GM18873 (cell line): Measurements from ENCODE around the gene ADI1.

Experiments
- ATAC-seq: cut with Tn5 transposase; IDR thresholded peaks from one replicate; pipeline ENCODE4 v1.9.1; 2021; ENCODE audit warnings: mild to moderate bottlenecking, moderate library complexity, moderate number of reproducible peaks; ENCODE audit not compliant: unreplicated experiment, low FRiP score

Gene ADI1, protein sequence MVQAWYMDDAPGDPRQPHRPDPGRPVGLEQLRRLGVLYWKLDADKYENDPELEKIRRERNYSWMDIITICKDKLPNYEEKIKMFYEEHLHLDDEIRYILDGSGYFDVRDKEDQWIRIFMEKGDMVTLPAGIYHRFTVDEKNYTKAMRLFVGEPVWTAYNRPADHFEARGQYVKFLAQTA

DNA sequence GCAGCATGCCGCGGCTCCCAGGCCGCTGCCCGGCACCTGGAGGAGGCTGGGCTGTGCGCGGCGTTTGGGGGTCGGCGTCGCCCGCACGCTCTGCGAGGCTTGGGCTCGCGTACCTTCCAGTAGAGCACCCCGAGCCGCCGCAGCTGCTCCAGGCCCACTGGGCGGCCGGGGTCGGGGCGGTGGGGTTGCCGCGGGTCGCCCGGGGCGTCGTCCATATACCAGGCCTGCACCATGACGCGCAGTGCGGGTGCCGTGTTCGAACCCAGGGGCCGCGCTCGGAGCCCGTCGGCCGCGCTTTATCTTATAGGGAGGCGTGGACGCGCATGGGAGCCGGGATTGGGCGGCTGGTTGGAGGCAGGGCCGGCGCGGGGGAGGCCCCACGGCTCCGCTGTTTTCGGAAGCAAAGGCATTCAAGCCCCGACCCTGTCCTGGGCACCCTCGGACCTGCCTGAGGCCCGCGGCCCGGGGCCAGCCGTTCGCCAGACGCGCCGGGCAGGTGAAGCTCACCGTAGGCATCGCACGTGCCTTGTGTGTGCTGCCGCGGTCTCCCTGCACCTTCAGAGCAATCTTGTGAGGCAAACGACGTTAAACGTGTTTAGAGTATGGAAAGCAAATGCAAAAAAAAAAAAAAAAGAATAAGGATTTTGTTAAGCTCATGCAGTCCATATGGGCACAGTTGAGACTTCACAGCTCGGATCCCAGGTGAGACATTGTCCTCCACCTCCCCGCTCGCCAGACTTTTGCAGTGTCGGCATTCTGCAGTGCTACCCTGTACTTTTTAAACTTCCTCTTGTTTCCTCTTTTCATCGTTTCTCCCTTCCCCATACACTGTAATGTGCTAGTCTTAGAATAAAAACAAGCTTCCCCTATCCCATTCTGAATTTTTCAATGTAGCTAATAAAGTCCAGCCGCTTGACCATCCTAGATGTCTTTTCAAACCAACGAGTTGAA is at the start of gene ADI1:
ADI1 (minus strand) TSS at position 277 of the 951 bp plus-strand sequence; CDS start at position 233, 44 bp downstream.
- ATAC-seq, result peak; percentile 59

DNA sequence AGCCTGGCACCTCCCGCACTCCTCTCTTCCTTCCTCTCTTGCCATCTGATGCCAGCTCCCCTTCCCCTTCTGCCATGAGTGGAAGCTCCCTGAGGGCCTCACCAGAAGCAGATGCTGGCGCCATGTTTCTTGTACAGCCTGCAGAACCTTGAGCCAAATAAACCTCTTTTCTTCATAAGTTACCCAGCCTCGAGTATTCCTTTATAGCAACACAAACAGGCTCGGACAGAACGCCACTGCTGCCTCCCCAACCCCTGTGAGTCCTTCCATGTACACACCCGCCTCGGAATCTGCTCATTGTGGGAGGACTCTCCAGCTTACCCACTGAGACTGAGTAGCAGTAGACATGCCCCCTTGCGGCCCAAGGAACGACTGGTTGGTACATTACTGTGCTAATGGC is 47.5 kb upstream of the ADI1 start:
- no peak for ATAC-seq

DNA sequence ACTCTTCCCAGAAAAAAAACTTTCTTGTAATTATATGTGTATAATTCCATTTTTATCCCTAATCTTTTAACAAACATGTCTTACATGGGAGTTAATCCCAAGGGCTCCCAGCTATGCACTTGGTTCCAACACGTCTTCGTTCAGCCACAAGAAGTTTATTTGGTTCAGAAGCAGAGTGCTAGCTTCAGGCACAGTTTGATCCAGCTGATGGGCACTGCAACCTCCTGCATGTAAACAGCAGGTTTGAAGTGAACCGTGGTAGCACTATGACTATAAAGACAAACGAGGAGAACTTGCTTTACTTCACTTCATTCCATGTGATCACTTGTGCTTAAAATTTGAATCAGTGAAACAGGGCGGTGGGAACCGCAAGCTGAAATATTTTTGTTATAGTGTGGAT is 45.8 kb upstream of the ADI1 start:
- no peak for ATAC-seq

DNA sequence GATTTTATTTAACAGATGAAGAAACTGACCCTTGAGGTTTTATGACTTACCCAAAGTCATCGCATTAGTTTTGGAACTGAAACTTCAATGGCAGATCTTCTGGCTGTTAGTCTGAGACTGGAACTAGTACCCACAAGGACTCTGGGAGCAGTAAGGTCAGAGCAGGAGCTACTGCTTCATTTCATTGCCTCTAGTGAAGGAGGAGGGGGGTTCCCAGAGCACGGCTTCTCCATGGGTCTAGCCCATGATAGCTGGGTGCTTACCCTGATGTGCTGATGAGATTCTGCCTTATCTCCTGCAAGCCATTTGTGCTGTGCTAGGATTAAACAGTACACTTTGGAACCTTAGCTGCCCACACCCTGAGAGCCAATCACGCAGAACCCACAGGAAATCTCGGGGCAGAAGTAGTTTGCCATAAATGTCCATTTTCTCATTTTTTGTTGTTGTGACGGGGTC is 44.2 kb upstream of the ADI1 start:
- peak; percentile 41 for ATAC-seq

DNA sequence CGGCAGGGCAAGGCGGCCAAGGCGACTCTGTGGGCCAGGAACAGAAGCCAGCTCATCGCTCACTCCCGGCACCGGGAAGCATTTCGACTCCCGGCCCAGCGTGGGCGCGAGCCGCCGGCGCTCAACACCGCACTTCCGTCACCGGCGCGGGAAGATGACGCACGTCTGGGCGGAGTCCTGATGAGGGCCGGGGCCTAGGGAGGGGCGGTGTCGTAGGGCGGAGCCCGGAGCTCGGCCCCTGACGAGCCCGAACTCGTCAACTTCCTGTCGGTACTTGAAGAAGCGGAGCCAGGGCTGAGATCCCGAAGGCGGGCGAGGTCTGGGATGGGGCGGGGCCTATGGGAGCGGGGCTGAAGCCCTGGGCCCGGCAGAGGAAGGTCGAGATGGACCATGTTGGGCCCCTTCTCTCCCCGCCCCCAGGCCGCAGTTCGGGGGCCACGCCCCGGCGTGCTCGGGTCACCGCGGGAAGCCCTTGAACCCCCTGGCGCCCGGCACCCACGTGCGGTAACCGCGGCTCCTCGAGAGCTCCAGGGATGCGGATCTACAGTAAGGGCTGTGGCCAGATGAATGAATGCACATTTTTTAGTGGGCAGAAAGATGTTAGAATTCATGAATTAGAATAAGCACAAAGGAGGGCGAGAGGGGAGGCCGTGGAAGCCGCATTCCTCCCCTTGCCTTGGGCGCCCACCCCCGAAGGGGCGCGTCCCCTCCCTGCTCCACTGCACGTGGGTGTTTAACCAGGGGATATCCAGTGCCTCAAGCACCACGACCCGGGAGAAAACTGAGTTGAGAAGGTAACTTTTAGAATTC is 39.1 kb upstream of the ADI1 start, which contains the start of gene RNASEH1:
RNASEH1 (minus strand) TSS at position 129 of the 810 bp plus-strand sequence; CDS start at position 56, 73 bp downstream.
- peak; percentile 96 for ATAC-seq

DNA sequence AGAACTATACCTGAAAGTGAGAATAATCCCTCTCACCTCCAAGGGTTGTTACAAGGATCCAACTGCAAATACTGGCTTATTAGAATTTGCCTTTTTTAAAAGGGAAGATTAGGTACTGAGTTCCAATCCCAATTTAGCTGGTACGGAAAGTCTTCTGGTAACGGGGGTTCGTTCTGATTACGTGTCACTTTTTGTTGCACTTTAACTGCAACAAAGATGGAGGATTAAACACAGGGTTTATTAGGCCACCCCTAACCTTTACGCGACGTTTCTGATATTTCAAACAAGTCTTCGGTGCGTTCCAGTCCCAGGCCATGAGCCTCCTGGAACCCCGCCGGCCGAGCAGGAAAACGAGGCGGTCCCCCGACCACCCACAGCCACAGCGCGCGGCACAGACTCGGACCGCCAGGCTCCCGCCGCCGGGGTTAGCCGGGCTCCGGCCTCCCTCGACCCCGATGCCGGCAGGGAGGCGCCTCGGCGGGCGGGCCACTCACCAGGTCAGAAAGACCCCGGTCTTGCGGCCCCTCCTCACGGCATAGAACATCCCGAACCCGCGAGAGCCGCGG is 38.4 kb upstream of the ADI1 start:
- peak; percentile 24 for ATAC-seq

DNA sequence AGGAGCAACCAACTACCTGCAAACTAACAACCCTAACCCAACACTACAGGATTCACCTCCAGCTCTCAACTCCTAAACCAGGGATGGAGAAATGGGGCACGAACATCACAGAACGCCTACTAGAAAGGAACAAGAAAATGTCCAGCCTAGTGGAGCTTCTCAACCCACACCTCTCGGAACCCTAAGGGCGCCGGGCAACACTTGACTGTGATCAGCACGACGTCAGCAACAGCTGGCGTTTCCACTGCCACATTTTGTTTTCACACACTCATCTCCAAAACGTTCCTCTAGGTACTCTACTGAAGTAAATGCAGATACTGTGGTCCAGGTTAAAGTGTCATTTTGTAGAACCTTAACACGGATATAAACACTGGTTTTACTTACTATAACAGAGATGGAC is 34.6 kb upstream of the ADI1 start:
- no peak for ATAC-seq

DNA sequence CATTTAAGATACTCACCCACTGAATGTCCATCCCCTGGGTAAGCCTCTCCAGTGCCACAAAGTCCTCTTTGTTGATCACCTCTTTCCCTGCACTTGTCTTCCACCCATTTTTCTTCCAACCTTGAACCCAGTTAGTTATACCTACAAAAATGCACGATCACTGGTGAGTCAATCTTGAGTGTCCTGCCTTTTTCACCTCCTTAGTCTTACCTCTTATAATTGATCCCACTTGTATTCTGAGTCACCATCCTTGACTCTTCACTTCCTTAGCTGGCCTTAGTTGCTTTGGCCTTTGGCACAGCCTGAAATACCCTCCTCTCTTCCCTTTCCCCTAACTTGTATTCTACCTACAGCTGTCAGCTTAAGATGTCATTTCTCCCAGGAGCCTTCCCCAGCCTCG is 28.6 kb upstream of the ADI1 start:
- ATAC-seq, result no peak

DNA sequence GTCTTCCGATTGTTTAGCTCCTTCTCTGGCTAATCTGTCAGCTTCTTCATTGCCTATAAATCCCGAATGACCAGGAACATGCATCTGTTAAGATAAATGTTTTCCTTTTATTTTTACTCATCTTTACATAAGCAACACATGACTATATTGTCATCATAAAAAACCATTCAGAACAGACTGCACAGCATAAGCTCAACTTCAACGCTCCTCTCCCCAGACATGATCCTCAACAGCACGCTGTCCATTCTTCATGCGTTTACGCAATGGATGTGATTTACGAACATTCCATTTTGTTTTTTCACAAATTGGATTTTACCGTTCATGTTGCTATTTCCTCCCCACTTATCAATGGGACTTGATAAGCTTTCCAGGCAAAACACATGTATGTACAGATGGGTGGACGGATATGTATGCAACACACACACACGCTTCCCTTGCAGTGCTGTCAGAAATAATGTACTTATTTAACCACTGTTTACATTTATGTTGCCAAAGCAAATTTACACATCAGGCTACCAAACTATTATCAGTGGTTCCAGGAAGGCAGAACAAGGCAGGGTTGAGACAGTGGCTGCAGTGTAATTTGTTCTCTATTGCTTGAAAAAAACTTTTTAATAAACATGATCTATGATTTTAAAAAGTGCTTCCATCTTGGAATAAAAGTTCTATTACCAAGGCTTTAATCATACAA is 26.6 kb upstream of the ADI1 start:
- ATAC-seq, result no peak

DNA sequence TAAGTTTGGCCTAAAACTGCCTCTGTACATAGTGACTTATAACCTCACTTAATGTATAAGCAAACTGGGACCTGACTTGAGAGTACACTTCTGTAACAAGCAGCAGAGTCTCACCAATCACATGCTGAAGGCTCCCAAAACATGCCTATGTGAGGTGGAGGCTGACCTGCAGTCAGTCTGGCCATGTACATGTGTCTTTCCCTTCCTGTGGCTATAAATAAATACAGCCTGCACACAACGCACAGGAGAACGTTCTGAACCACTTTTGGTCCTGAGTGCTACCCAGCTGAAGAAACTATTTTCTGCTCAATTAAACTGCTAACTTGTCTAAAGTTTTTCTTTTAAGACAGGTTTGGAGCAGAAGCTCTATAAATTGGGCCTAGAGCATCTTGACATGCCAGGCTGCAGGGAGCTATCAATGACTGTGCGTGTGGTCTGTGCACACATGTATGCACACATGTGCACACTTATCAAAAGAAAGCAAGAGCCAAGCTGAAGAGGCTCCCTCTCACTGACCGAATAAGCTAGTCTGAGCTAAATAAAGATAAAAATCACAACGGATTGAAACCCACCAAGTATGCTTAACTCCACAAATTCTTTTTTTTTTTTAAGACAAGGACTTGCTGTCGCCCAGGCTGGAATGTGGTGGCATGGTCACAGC is 23.8 kb upstream of the ADI1 start:
- ATAC-seq, result no peak

DNA sequence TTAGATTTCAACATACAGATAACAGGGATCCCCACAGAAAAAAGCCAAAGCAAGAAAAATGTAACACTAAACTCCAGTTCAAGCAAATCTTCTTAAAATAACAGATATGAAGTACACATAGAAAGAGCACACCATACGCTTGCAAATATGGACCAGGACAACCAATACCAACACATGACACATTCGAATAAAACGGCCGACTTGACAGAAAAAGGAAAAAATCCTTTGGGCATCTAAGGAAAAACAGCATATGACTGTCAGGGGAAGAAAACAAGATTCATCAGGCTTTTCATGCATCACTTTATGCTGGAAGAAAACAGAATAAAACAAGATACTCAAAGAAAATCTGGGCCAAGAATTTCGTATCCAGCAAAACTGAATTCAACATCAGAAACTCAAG is 22.8 kb upstream of the ADI1 start:
- ATAC-seq, result no peak

DNA sequence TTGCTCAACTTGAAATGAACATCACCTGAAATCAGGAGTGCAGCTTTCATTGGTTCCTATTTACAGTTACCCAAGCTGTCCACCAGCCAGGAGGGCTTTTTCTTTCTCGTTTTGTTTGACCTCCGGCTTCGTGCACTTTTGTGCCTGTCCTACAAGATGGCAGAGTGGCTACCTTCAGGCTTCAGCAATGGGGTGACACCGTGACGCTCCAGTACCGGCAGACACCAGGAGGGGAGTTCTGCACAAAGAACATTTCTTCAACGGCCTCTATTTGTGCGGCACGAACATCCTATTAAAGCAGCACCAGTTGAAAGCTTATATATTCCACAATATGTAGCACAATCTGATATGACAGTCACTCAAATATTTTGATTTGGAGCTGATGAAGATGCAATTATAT is 20.5 kb upstream of the ADI1 start:
- ATAC-seq, result no peak

DNA sequence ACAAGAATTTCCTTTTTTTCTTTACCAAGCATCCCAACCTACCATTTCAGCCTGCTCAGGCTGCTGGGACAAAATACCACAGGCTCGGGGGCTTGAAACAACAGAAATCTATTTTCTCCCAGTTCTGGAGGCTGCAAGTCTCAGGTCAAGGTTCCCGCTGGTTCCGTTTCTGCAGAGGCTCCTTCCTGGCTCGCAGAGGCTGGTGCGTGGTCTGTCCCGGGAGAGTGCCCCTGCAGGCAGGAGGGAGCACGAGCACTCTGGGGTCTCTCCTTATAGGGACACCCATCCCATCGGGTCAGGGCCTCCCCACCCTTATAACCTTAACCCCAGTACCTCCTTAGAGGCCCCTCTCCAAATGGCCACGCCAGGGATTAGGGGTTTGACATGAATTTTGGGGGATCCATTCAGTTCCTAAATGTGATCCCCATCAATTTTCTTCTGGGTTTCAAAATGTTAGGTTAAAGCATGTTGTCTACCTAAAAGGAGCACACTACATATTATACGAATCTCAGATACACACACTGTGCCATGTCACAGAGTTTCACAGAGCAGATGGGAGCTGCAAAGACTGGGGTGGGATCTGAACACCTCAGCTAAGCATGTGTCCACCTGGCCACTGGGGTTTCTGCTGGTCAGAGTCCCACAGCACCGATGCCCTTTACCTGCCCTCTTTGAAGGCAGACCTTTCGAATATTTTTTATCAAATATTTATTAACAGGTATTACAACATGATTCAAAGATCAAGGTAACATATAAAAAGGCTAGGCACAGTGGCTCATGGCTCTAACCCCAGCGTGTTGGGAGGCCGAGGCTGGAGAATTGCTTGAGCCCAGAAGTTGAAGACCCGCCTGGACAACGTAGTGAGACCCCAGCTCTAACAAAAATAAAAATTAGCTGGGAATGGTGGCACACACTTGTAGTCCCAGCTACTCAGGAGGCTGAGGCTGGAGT is 17.6 kb upstream of the ADI1 start:
- ATAC-seq, result no peak

DNA sequence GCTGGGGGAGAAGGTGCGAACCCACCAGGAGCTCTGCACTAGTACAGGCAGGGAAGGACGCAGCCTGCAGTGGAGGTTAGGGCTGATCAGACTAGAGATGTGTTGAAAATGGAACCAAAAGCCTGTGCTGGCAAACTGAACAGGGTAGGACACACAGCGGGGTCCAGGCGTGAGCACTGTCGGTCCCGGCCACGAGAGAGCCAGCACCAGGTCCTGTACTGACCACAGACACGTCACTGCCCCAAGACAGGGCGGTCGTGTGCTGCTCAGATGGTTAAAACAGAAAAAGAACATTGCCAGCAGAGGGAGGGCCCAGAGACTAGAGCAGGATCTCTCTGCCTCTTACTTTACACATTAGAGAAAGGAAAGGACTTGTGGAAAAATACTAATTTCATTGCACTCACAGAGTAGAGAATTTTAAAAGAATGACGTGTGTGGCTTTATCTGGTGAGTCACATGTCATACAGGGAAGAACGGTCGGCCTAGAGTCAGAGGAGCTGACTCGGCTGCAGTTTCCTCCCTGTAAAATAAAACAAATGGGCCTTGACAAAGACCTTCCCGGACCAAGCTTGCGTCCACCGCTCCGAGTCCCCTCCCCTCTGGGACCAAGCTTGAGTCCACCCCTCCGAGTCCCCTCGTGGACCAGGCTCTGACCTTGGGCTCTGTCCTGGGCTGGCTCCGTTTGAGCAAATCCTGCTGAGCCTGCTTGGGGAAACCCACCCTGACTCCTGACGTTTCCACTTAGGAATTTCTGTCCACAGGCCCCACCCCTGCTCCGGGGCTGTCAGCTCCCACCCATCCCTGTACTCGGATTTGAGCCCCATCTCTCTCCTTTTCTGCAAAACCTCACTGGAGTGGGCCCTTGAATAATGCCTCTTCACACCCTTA is 16.7 kb upstream of the ADI1 start:
- ATAC-seq, result no peak

DNA sequence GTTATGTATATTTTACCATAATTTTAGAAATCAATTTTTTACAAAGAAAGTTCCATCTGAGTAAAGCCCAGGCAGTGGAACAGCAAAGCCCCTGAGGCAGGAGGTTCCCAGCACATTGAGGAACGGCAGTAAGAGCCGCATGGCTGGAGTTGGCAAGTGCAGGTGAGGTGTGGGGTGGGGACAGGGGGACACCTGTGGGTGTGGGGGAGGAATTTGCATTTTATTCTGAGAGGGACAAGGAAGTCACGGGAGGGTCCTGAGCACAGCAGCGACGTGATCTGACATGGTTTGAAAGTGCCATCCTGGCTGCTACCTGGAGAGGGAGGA is 16.1 kb upstream of the ADI1 start:
- no peak for ATAC-seq

DNA sequence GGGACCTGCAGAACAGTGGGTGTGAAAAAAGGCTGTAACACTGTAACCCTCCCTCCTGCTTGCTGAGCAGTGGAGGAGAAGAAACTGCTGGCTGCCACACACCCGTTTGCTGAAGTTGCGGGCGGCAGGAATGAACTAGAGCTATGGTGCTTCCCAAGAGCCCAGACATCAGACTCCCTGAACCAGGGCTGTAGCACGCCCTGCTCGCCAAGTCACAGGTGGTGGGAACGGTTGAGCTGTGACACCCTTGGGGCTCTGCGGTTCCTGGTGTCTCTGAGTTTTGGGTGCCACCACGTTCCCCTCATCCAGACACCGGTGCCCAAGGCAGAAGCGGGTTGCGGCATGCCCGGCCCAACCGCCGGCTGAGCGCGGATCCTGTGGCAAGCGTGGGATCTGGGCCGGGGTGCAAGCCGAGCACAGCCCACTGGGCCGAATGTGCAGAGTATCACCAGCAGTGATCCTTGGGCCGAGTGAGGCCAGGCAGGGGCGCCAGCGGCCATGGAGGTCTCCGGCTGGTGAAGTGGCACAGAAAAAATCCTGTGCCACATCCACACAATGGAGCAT is 15.0 kb upstream of the ADI1 start:
- ATAC-seq, result no peak

DNA sequence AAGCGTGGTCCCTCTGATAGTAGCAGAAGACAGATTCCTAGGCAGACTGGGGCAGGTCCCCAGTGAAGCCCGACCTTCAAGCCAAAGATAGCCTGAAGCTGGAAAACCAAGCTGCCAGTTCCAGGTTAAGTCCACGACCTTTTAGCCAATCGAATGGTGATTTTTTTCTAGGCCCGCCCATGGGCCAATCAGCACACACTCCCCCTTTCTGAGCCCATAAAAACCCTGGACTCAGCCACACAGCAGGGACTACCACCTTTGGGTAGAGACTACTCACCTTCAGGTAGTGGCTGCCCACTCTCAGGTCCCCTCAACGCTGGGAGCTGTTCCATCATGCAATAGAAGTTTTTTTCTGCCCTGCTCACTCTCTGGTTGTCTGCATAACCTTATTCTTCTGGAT is 14.5 kb upstream of the ADI1 start:
- ATAC-seq, result no peak
